Endothelial cell of umbilical vein (primary cell): ENCODE measurements around the gene ZFP30. TPM values are rescaled to one million over a fixed set of nuclear protein-coding genes. Genes with fewer than 3 reads are reported as not detected.

Experiments
- BruUV-seq: library from RNA; stranded (reverse); fragments of 400-500 nt; replicated peaks from 2 replicates; lab custom pipeline; 2021; lab: Mats Ljungman, UMichigan
- CTCF ChIA-PET: fragments of 300-600, 350-600 bp; sonication (Branson Sonifier 250); formaldehyde crosslinking; loops from one replicate; lab custom pipeline; 2021; ENCODE audit warnings: antibody characterized with exemption, inconsistent platforms; lab: Charles Lee
- POLR2A ChIA-PET: fragments of 300-600, 350-600 bp; sonication (Branson Sonifier 250); formaldehyde crosslinking; loops from one replicate; lab custom pipeline; 2021; ENCODE audit warnings: antibody characterized with exemption, inconsistent platforms; lab: Charles Lee
- DNase-seq: peaks from one replicate; pipeline ENCODE4 v3.0.0-alpha.2; 2011; ENCODE audit warnings: low read depth, low spot score
- FAIRE-seq: peaks from 2 replicates; lab custom pipeline; 2011; peaks lifted over from hg19 to GRCh38; lab: Jason Lieb, UNC
- H2AFZ ChIP-seq: 2 replicates; pipeline ENCODE4 v1.6.0; 2012; ENCODE audit warnings: low read depth, low read length, control low read depth, inconsistent platforms
- H3K27ac ChIP-seq: 2 replicates; pipeline ENCODE4 v1.5.1; 2011; ENCODE audit warnings: low read depth, mild to moderate bottlenecking, control low read depth, low read length, moderate library complexity; ENCODE audit not compliant: insufficient read depth
- H3K27me3 ChIP-seq, 2 experiments: 2 replicates each; pipeline versions ENCODE4 v1.6.0 to v1.6.1; 2011; ENCODE audit warnings: low read length in 2 of 2, mixed read lengths in 1 of 2; ENCODE audit not compliant: control insufficient read depth in 2 of 2, insufficient read depth in 2 of 2
- H3K36me3 ChIP-seq, 2 experiments: 2 replicates in 1 of 2; 3 replicates in 1 of 2; pipeline ENCODE4 v1.5.1; 2011; ENCODE audit warnings: low read length in 2 of 2, mild to moderate bottlenecking in 1 of 2, moderate library complexity in 1 of 2; ENCODE audit not compliant: control insufficient read depth in 2 of 2, insufficient read depth in 2 of 2; ENCODE audit errors: extremely low read depth in 1 of 2
- H3K4me1 ChIP-seq: 3 replicates; pipeline ENCODE4 v1.5.1; 2011; ENCODE audit warnings: mild to moderate bottlenecking, low read length; ENCODE audit not compliant: control insufficient read depth, insufficient read depth; ENCODE audit errors: extremely low read depth
- H3K4me2 ChIP-seq: 2 replicates; pipeline ENCODE4 v1.6.1; 2011; ENCODE audit warnings: low read length, control low read depth, mixed read lengths; ENCODE audit not compliant: insufficient read depth
- H3K4me3 ChIP-seq, 3 experiments: fragments of 200-600 bp in 1 of 3; sonication (generic), shearing (Covaris generic) in 1 of 3; replicated peaks in 1 of 3; 2 replicates each; pipeline ENCODE4 v1.5.1; 2011 to 2016; ENCODE audit warnings: control low read depth in 3 of 3, low read length in 3 of 3, mild to moderate bottlenecking in 2 of 3, inconsistent platforms in 1 of 3, low read depth in 1 of 3, moderate library complexity in 1 of 3; ENCODE audit not compliant: insufficient read depth in 1 of 3
- H3K79me2 ChIP-seq: 2 replicates; pipeline ENCODE4 v1.6.0; 2012; ENCODE audit warnings: low read length, inconsistent platforms; ENCODE audit not compliant: control insufficient read depth, insufficient read depth
- H3K9ac ChIP-seq: replicated peaks from 2 replicates; pipeline ENCODE3; 2011; ENCODE audit warnings: low read length, control low read depth; ENCODE audit not compliant: insufficient read depth; ENCODE audit errors: extremely low read depth
- H3K9me1 ChIP-seq: replicated peaks from 3 replicates; pipeline ENCODE4 v1.6.0; 2011; ENCODE audit warnings: mild to moderate bottlenecking, low read length; ENCODE audit not compliant: control insufficient read depth, insufficient read depth; ENCODE audit errors: extremely low read depth
- H3K9me3 ChIP-seq: replicated peaks from 2 replicates; pipeline ENCODE4 v1.5.1; 2012; ENCODE audit warnings: low read length, inconsistent platforms; ENCODE audit not compliant: control insufficient read depth, insufficient read depth
- H4K20me1 ChIP-seq: replicated peaks from 2 replicates; pipeline ENCODE3; 2011; ENCODE audit warnings: mild to moderate bottlenecking, low read length; ENCODE audit not compliant: control insufficient read depth, insufficient read depth; ENCODE audit errors: extremely low read depth
- CTCF ChIP-seq, 2 donors: IDR thresholded peaks; 1 replicate in 1 of 2; 2 replicates in 1 of 2; pipeline ENCODE4 v1.5.1; 2011; ENCODE audit warnings: low read length in 2 of 2, mild to moderate bottlenecking in 2 of 2, moderate library complexity in 2 of 2, control low read depth in 1 of 2, inconsistent platforms in 1 of 2, low read depth in 1 of 2; ENCODE audit not compliant: insufficient read depth in 1 of 2; ENCODE audit errors: extremely low read depth in 1 of 2
- EZH2 ChIP-seq: IDR thresholded peaks from 2 replicates; pipeline ENCODE4 v1.6.1; 2012; ENCODE audit warnings: borderline replicate concordance, low read depth, mild to moderate bottlenecking, moderate library complexity, low read length, inconsistent platforms; ENCODE audit not compliant: severe bottlenecking
- FOS ChIP-seq: IDR thresholded peaks from 2 replicates; pipeline ENCODE4 v1.6.1; 2011; ENCODE audit warnings: mild to moderate bottlenecking, low read length, moderate library complexity, borderline replicate concordance; ENCODE audit not compliant: insufficient read depth
- GATA2 ChIP-seq: IDR thresholded peaks from 2 replicates; pipeline ENCODE4 v1.7.0; 2011; ENCODE audit warnings: low read depth, mild to moderate bottlenecking, moderate library complexity, mixed read lengths, low read length; ENCODE audit not compliant: insufficient read length, insufficient read depth
- JUN ChIP-seq: IDR thresholded peaks from 2 replicates; pipeline ENCODE4 v1.6.1; 2011; ENCODE audit warnings: borderline replicate concordance, low read depth; ENCODE audit not compliant: insufficient read length, insufficient read depth
- MAX ChIP-seq: IDR thresholded peaks from 2 replicates; pipeline ENCODE4 v1.6.1; 2011; ENCODE audit not compliant: insufficient read depth, insufficient read length
- MYC ChIP-seq: IDR thresholded peaks from one replicate; pipeline ENCODE4 v1.6.1; 2011; ENCODE audit warnings: mild to moderate bottlenecking, low read depth, low read length
- POLR2A ChIP-seq: IDR thresholded peaks from 2 replicates; pipeline ENCODE4 v1.6.1; 2012; ENCODE audit warnings: low read depth, mild to moderate bottlenecking, control low read depth, low read length
- POLR2AphosphoS5 ChIP-seq: IDR thresholded peaks from 2 replicates; pipeline ENCODE4 v1.6.1; 2012; ENCODE audit warnings: low read depth, mild to moderate bottlenecking, control low read depth, low read length, moderate library complexity; ENCODE audit not compliant: insufficient read depth
- dilution Hi-C: fragments of 300-500 bp; cut with MboI; formaldehyde crosslinking; loops from one replicate; pipeline ENCODE4 v1.15.0; 2019; ENCODE audit warnings: low sequenced_read_pairs; ENCODE audit not compliant: extremely low pct_ligation_motif_present
- intact Hi-C: fragments of 100-400 bp; cut with micrococcal nuclease; formaldehyde crosslinking; loops from one replicate; pipeline ENCODE4 v1.10.0; 2022
- polyA plus RNA-seq, 4 experiments: library from polyadenylated mRNA; depleted of rRNA in 3 of 4; stranded (reverse) in 3 of 4; unstranded in 1 of 4; fragments of >200 nt; gene quantifications; 2 replicates each; pipeline versions ENCODE4 v1.2.1 to v1.2.3, GENCODE V29; 2011 to 2012; ENCODE audit warnings: missing spikeins in 1 of 4
- total RNA-seq: library from RNA; stranded (reverse); gene quantifications from 2 replicates; pipeline ENCODE4 v1.2.3, GENCODE V29; 2021

ZFP30 gene
- total and polyA plus RNA-seq, 2 donors (not counting 3 experiments of a cell fraction or from before 2014, with no cell fraction given) = 1.6 to 7.6 TPM

GRCh38 chr19:37572203-37572602 lies 83.1 kb downstream of the ZFP30 start:
- no peaks in the 10 kb centered on the region for H3K36me3 ChIP-seq
- H3K9me1 ChIP-seq = no peaks in the 10 kb centered on the region
- H3K4me2 ChIP-seq = no peak overlapping the region
- intact Hi-C loops = no loop called here
- dilution Hi-C loops = no loop called here
- H2AFZ ChIP-seq = no peak overlapping the region
- H3K79me2 ChIP-seq = no peaks in the 10 kb centered on the region
- no peak overlapping the region for H3K4me3 ChIP-seq
- peaks cover 3% of the 10 kb centered on the region for H3K9me3 ChIP-seq
- H3K27me3 ChIP-seq = no peaks in the 10 kb centered on the region
- no peaks in the 10 kb centered on the region for H4K20me1 ChIP-seq
- H3K27ac ChIP-seq = no peak overlapping the region
- BruUV-seq = no TSS peak
- no peak for DNase-seq
- ChIA-PET CTCF (no interaction called here), POLR2A (no interaction called here)
- TF ChIP-seq MAX = no peak
- TF ChIP-seq FOS = no peak
- no peak for TF ChIP-seq MYC
- no peak for TF ChIP-seq CTCF (IDR thresholded peaks at IDR 0.05; ENCODE audit: extremely low read depth in 1 of 2, insufficient read depth in 1 of 2, low read depth in 1 of 2, low read length in 2 of 2)
- TF ChIP-seq POLR2A = no peak
- no peak for TF ChIP-seq POLR2AphosphoS5
- no peak for TF ChIP-seq GATA2
- TF ChIP-seq EZH2 = no peak
- no peak for TF ChIP-seq JUN
- no peak for FAIRE-seq
- no peaks in the 10 kb centered on the region for H3K4me1 ChIP-seq
- no peak overlapping the region for H3K9ac ChIP-seq
